Fibroblast of lung (primary cell): ENCODE results near the gene GNAI1. TPM values are rescaled to one million over a fixed set of nuclear protein-coding genes. Genes with fewer than 3 reads are reported as not detected.

Experiments used
- DNase-seq, 2 donors: peaks; one replicate each; pipeline versions ENCODE4 v3.0.0 to v3.0.0-alpha.2; 2010; ENCODE audit warnings: low read depth in 2 of 2
- H2AFZ ChIP-seq: 2 replicates; pipeline ENCODE4 v1.5.1; 2012; ENCODE audit warnings: low read length, control low read depth, inconsistent platforms
- H3K27ac ChIP-seq: 2 replicates; pipeline ENCODE4 v1.5.1; 2011; ENCODE audit warnings: low read length, control low read depth; ENCODE audit not compliant: insufficient read depth
- H3K27me3 ChIP-seq: 2 replicates; pipeline ENCODE4 v1.5.1; 2011; ENCODE audit warnings: mild to moderate bottlenecking, low read length; ENCODE audit not compliant: control insufficient read depth, insufficient read depth
- H3K36me3 ChIP-seq: 2 replicates; pipeline ENCODE4 v1.5.1; 2011; ENCODE audit warnings: low read length; ENCODE audit not compliant: control insufficient read depth, insufficient read depth
- H3K4me1 ChIP-seq: 2 replicates; pipeline ENCODE4 v1.5.1; 2011; ENCODE audit warnings: low read length; ENCODE audit not compliant: control insufficient read depth, insufficient read depth; ENCODE audit errors: extremely low read depth
- H3K4me2 ChIP-seq: 2 replicates; pipeline ENCODE4 v1.5.1; 2011; ENCODE audit warnings: low read length, control low read depth; ENCODE audit not compliant: insufficient read depth; ENCODE audit errors: extremely low read depth
- H3K4me3 ChIP-seq, 4 experiments: fragments of 200-600 bp in 1 of 4; sonication (generic) in 1 of 4; replicated peaks in 1 of 4; 2 replicates each; pipeline ENCODE4 v1.5.1; 2011 to 2016; ENCODE audit warnings: low read length in 4 of 4, low read depth in 3 of 4, mild to moderate bottlenecking in 3 of 4, control low read depth in 2 of 4, inconsistent platforms in 1 of 4, mixed read lengths in 1 of 4; ENCODE audit not compliant: insufficient read depth in 1 of 4; ENCODE audit errors: control extremely low read depth in 1 of 4
- H3K79me2 ChIP-seq: 2 replicates; pipeline ENCODE4 v1.5.1; 2012; ENCODE audit warnings: mild to moderate bottlenecking, low read length, inconsistent platforms; ENCODE audit not compliant: control insufficient read depth, insufficient read depth
- H3K9ac ChIP-seq: 2 replicates; pipeline ENCODE4 v1.5.1; 2011; ENCODE audit warnings: mild to moderate bottlenecking, low read length, control low read depth; ENCODE audit not compliant: insufficient read depth
- H3K9me3 ChIP-seq: 2 replicates; pipeline ENCODE4 v1.5.1; 2012; ENCODE audit warnings: low read depth, low read length; ENCODE audit not compliant: control insufficient read depth, insufficient read depth
- H4K20me1 ChIP-seq: 2 replicates; pipeline ENCODE4 v1.5.1; 2011; ENCODE audit warnings: low read length; ENCODE audit not compliant: control insufficient read depth, insufficient read depth; ENCODE audit errors: extremely low read depth
- CTCF ChIP-seq, 2 donors: IDR thresholded peaks in 1 of 2; conservative IDR thresholded peaks in 1 of 2; 1 replicate in 1 of 2; 2 replicates in 1 of 2; pipeline ENCODE4 v1.5.1; 2011 to 2012; ENCODE audit warnings: low read length in 2 of 2, control low read depth in 1 of 2, inconsistent platforms in 1 of 2, low read depth in 1 of 2, mild to moderate bottlenecking in 1 of 2
- EZH2 ChIP-seq: IDR thresholded peaks from 2 replicates; pipeline ENCODE4 v1.5.1; 2012; ENCODE audit warnings: low read length, control low read depth, mild to moderate bottlenecking; ENCODE audit errors: missing control alignments
- polyA plus RNA-seq, 2 donors: library from polyadenylated mRNA; depleted of rRNA in 1 of 2; stranded (reverse) in 1 of 2; unstranded in 1 of 2; fragments of >200 nt; gene quantifications; 2 replicates each; pipeline ENCODE4 v1.2.1, GENCODE V29; 2011 to 2012; ENCODE audit warnings: missing spikeins in 1 of 2
- total RNA-seq: library from RNA; depleted of rRNA; stranded (reverse); fragments of >200 nt; gene quantifications from 2 replicates; pipeline ENCODE4 v1.2.1, GENCODE V29; 2014

The GNAI1 gene
- total and polyA plus RNA-seq, 2 donors (not counting 1 experiment from before 2014, with no cell fraction given): 68.9 to 81.8 TPM

GRCh38 chr7:80100254-80100653 is 34.4 kb upstream of the GNAI1 start:
- Histone ChIP-seq H3K9me3 (no peaks in the 10 kb centered on the region), H2AFZ (no peak overlapping the region), H3K4me3 (no peak overlapping the region), H4K20me1 (no peaks in the 10 kb centered on the region), H3K79me2 (no peaks in the 10 kb centered on the region), H3K9ac (no peak overlapping the region), H3K27ac (no peak overlapping the region), H3K4me2 (no peak overlapping the region), H3K4me1 (no peaks in the 10 kb centered on the region), H3K27me3 (no peaks in the 10 kb centered on the region), H3K36me3 (no peaks in the 10 kb centered on the region)
- no peak for DNase-seq
- TF ChIP-seq EZH2 (no peak), CTCF (conservative IDR thresholded peaks at IDR 0.05 in 1 of 2, IDR thresholded peaks at IDR 0.05 in 1 of 2; ENCODE audit: low read depth in 1 of 2, low read length in 2 of 2) (no peak)

GRCh38 chr7:80105701-80106408 is 28.8 kb upstream of the GNAI1 start:
- H3K27ac ChIP-seq: no peak overlapping the region
- no peak overlapping the region for H3K9ac ChIP-seq
- H3K4me2 ChIP-seq: no peak overlapping the region
- DNase-seq: no peak
- H3K27me3 ChIP-seq: no peaks in the 10 kb centered on the region
- H3K4me3 ChIP-seq: no peak overlapping the region
- no peak overlapping the region for H2AFZ ChIP-seq
- H3K79me2 ChIP-seq: no peaks in the 10 kb centered on the region
- no peaks in the 10 kb centered on the region for H3K9me3 ChIP-seq
- H4K20me1 ChIP-seq: no peaks in the 10 kb centered on the region
- no peaks in the 10 kb centered on the region for H3K4me1 ChIP-seq
- TF ChIP-seq EZH2: no peak
- no peak for TF ChIP-seq CTCF (conservative IDR thresholded peaks at IDR 0.05 in 1 of 2, IDR thresholded peaks at IDR 0.05 in 1 of 2; ENCODE audit: low read depth in 1 of 2, low read length in 2 of 2)
- H3K36me3 ChIP-seq: no peaks in the 10 kb centered on the region

DNA sequence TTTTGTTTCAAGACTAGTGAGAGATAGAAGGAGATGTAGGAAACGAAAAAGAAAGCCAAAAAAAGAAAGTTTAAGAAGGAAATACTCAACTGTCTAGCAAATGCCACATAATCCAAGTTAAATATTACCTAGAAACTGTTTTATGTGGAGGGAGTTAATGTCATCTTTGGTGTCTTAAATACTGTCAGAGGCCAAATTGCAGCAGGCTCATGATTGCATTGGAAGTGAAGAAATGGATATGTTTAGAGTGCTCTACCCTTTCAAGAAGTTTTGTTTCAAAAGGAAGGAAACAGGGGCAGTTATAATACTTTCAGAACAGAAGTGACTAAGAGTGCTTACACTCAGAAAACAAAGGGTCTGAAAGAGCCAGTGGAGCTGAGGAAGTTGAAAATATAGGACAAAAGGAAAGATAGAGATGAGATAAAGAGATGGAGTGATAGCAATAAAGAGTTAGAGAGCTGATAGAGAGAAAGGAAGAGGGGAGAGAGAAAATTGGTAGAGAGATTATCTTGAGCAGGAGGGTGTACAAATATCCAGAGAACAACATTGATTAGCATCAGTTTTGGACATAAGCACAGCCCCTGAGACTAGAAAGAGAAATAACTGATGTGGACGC is 28.0 kb upstream of the GNAI1 start:
- Histone ChIP-seq H3K79me2 (no peaks in the 10 kb centered on the region), H3K9ac (no peak overlapping the region), H3K36me3 (no peaks in the 10 kb centered on the region), H4K20me1 (no peaks in the 10 kb centered on the region), H2AFZ (no peak overlapping the region), H3K27me3 (no peaks in the 10 kb centered on the region), H3K27ac (no peak overlapping the region), H3K4me2 (no peak overlapping the region), H3K4me1 (no peaks in the 10 kb centered on the region), H3K9me3 (no peaks in the 10 kb centered on the region), H3K4me3 (no peak overlapping the region)
- DNase-seq: no peak
- no peak for TF ChIP-seq CTCF (conservative IDR thresholded peaks at IDR 0.05 in 1 of 2, IDR thresholded peaks at IDR 0.05 in 1 of 2; ENCODE audit: low read depth in 1 of 2, low read length in 2 of 2)
- TF ChIP-seq EZH2: no peak
